GM12892 (cell line): ENCODE data around the gene SPG11. TPM values are rescaled to one million over a fixed set of nuclear protein-coding genes. Genes with fewer than 3 reads are reported as not detected.
A peak's percentile ranks its signal among the peaks of the same experiment; 100 is the strongest.
"Not testable (repeated sequence)": the region's sequence is repeated elsewhere in the genome, so short reads cannot be mapped to it uniquely, and the experiment has no call there.

ENCODE experiments used
- DNase-seq: peaks from one replicate; pipeline ENCODE4 v3.0.0; 2011; ENCODE audit not compliant: insufficient read length
- FAIRE-seq: peaks from 2 replicates; lab custom pipeline; 2011; peaks lifted over from hg19 to GRCh38; lab: Jason Lieb, UNC
- POLR2A ChIP-seq: IDR thresholded peaks from 2 replicates; pipeline ENCODE4 v1.6.1; 2011; ENCODE audit warnings: low read depth, low read length, control low read depth
- POLR2AphosphoS5 ChIP-seq: IDR thresholded peaks from 2 replicates; pipeline ENCODE4 v1.6.1; 2011; ENCODE audit warnings: low read depth, low read length, control low read depth
- TAF1 ChIP-seq: IDR thresholded peaks from 2 replicates; pipeline ENCODE4 v1.6.1; 2011; ENCODE audit warnings: low read depth, mild to moderate bottlenecking, control low read depth, low read length, borderline replicate concordance
- polyA plus RNA-seq: library from polyadenylated mRNA; unstranded; fragments of >200 nt; gene quantifications from one replicate; pipeline ENCODE4 v1.2.1, GENCODE V29; 2012; ENCODE audit warnings: missing spikeins, inconsistent platforms; ENCODE audit not compliant: missing spikeins

Gene SPG11
- polyA plus RNA-seq: 47.6 TPM

GRCh38 chr15:44663410-44664308 is at the start of gene SPG11:
Gene SPG11 (minus strand): TSS chr15:44663662. CDS start chr15:44663647, 15 bp downstream.
- TF ChIP-seq POLR2AphosphoS5 (peak; percentile 95), TAF1 (peak; percentile 82), POLR2A (peak; percentile 96)
- FAIRE-seq: peak; percentile 100

GRCh38 chr15:44712346-44713005 is 49.0 kb upstream of the SPG11 start:
- TF ChIP-seq POLR2A: no peak; the same call in none of the 2 replicates
- peak; percentile 14; the same call in 1 of the 2 replicates for TF ChIP-seq POLR2AphosphoS5
- FAIRE-seq (peak; percentile 67), DNase-seq (no peak)

More at GRCh38 chr15:44663410-44664308, at the start of gene SPG11:
- peak; percentile 70 for DNase-seq

GRCh38 chr15:44711743-44712345 is 48.4 kb upstream of the SPG11 start:
- no peak for FAIRE-seq
- DNase-seq: no peak
- no peak; the same call in 1 of the 2 replicates for TF ChIP-seq POLR2AphosphoS5
- TF ChIP-seq POLR2A: peak; percentile 7; the same call in 1 of the 2 replicates

GRCh38 chr15:44711096-44711742 is 47.8 kb upstream of the SPG11 start, which contains the start of the genes B2M and PATL2:
Gene B2M (plus strand): TSS chr15:44711517. CDS start chr15:44711547, 30 bp downstream.
Gene PATL2 (minus strand): TSS chr15:44711323. CDS start chr15:44676490, 34,833 bp downstream.
- TF ChIP-seq TAF1: peak; percentile 97
- peak; percentile 100 for TF ChIP-seq POLR2AphosphoS5
- peak; percentile 100 for TF ChIP-seq POLR2A
- DNase-seq (peak; percentile 66), FAIRE-seq (peak; percentile 92)

- no peak for DNase-seq
- peak; percentile 79 for FAIRE-seq
- TF ChIP-seq TAF1: peak; percentile 48; the same call in 1 of the 2 replicates
- TF ChIP-seq POLR2AphosphoS5: peak; percentile 72
- TF ChIP-seq POLR2A: peak; percentile 49; the same call in 1 of the 2 replicates
Measured at GRCh38 chr15:44710236-44711095, 47.0 kb upstream of the SPG11 start.

GRCh38 chr15:44706946-44707636 is 43.6 kb upstream of the SPG11 start:
- TF ChIP-seq POLR2A (no peak), TAF1 (no peak), POLR2AphosphoS5 (no peak)
- DNase-seq (no peak), FAIRE-seq (no peak)

GRCh38 chr15:44706401-44706800 is 42.9 kb upstream of the SPG11 start:
- no peak for DNase-seq
- no peak for FAIRE-seq
- TF ChIP-seq TAF1 (no peak), POLR2A (no peak), POLR2AphosphoS5 (no peak)

- FAIRE-seq (no peak), DNase-seq (no peak)
- TF ChIP-seq TAF1 (no peak), POLR2AphosphoS5 (no peak), POLR2A (no peak)
Measured at GRCh38 chr15:44705986-44706385, 42.5 kb upstream of the SPG11 start.

GRCh38 chr15:44700676-44701075 is 37.2 kb upstream of the SPG11 start:
- not testable (repeated sequence) for FAIRE-seq, DNase-seq

GRCh38 chr15:44698641-44699040 is 35.2 kb upstream of the SPG11 start:
- TF ChIP-seq TAF1 (no peak), POLR2A (no peak), POLR2AphosphoS5 (no peak)
- no peak for FAIRE-seq
- DNase-seq: no peak
